GM12878 (cell line): ENCODE measurements around the gene SSBP1.

ENCODE experiments used
- CREB1 ChIP-seq: IDR thresholded peaks from 2 replicates; pipeline ENCODE4 v1.6.1; 2012; ENCODE audit warnings: low read depth, mild to moderate bottlenecking, inconsistent platforms
- CTCF ChIP-seq, 3 experiments: IDR thresholded peaks in 2 of 3; conservative IDR thresholded peaks in 1 of 3; 2 replicates each; pipeline ENCODE4 v1.5.1; 2011; ENCODE audit warnings: low read depth in 3 of 3, low read length in 3 of 3, mild to moderate bottlenecking in 3 of 3, control low read depth in 2 of 3, moderate library complexity in 2 of 3, inconsistent platforms in 1 of 3, mixed read lengths in 1 of 3; ENCODE audit not compliant: control insufficient read depth in 2 of 3, insufficient read depth in 1 of 3; ENCODE audit errors: extremely low read depth in 1 of 3
- EGR1 ChIP-seq, 2 experiments: IDR thresholded peaks; 1 replicate in 1 of 2; 2 replicates in 1 of 2; pipeline ENCODE4 v1.6.1; 2011 to 2012; ENCODE audit warnings: low read depth in 2 of 2, low read length in 2 of 2, borderline replicate concordance in 1 of 2, mild to moderate bottlenecking in 1 of 2, moderate library complexity in 1 of 2
- PBX3 ChIP-seq: IDR thresholded peaks from 2 replicates; pipeline ENCODE4 v1.6.1; 2011; ENCODE audit warnings: mild to moderate bottlenecking, low read depth, low read length, moderate library complexity; ENCODE audit not compliant: insufficient replicate concordance
- POLR2A ChIP-seq: IDR thresholded peaks from 2 replicates; pipeline ENCODE4 v1.6.1; 2011; ENCODE audit warnings: low read depth, mild to moderate bottlenecking, low read length
- POLR2AphosphoS5 ChIP-seq: IDR thresholded peaks from 2 replicates; pipeline ENCODE4 v1.6.1; 2011; ENCODE audit warnings: mild to moderate bottlenecking, low read length, inconsistent platforms
- POU2F2 ChIP-seq: IDR thresholded peaks from 3 replicates; pipeline ENCODE4 v1.6.1; 2011; ENCODE audit warnings: low read depth, mild to moderate bottlenecking, low read length, borderline replicate concordance
- RAD21 ChIP-seq: IDR thresholded peaks from 2 replicates; pipeline ENCODE4 v1.6.1; 2011; ENCODE audit warnings: mild to moderate bottlenecking, low read depth, low read length, moderate library complexity; ENCODE audit not compliant: insufficient read depth
- RB1 ChIP-seq: fragments of 450-650 bp; formaldehyde crosslinking; IDR thresholded peaks from 2 replicates; pipeline ENCODE4 v1.6.1; 2017; ENCODE audit warnings: mild to moderate bottlenecking, borderline replicate concordance
- REST ChIP-seq: IDR thresholded peaks from 2 replicates; pipeline ENCODE4 v1.6.1; 2012; ENCODE audit warnings: mild to moderate bottlenecking, low read depth, low read length
- RFX5 ChIP-seq: IDR thresholded peaks from 2 replicates; pipeline ENCODE4 v1.6.1; 2011; ENCODE audit warnings: low read depth, low read length, improper control_type of control experiment
- TF ChIP-seq, protein P1 (sequence below): IDR thresholded peaks from 2 replicates; pipeline ENCODE4 v1.6.1; 2012; ENCODE audit warnings: low read depth, low read length, improper control_type of control experiment

GRCh38 chr7:141738592-141739013, 445 bp downstream of the SSBP1 start:
- no peak for TF ChIP-seq EGR1 (IDR thresholded peaks at IDR 0.05; ENCODE audit: borderline replicate concordance in 1 of 2, low read depth in 2 of 2, low read length in 2 of 2)
- 0 out of 6 replicates have a peak, but pooled peaks of 1 of the 3 experiments have one; percentile 14 for TF ChIP-seq CTCF (IDR thresholded peaks at IDR 0.05 in 2 of 3, conservative IDR thresholded peaks at IDR 0.05 in 1 of 3; ENCODE audit: control insufficient read depth in 2 of 3, extremely low read depth in 1 of 3, insufficient read depth in 1 of 3, low read depth in 3 of 3, low read length in 3 of 3)
- TF ChIP-seq RB1 = no peak
- TF ChIP-seq POLR2AphosphoS5 = peak; percentile 2; the same call in 1 of the 2 replicates
- no peak for TF ChIP-seq PBX3
- TF ChIP-seq RAD21 = no peak
- no peak for TF ChIP-seq POLR2A
- no peak for TF ChIP-seq POU2F2
- no peak for TF ChIP-seq RFX5
- TF ChIP-seq, protein P1, sequence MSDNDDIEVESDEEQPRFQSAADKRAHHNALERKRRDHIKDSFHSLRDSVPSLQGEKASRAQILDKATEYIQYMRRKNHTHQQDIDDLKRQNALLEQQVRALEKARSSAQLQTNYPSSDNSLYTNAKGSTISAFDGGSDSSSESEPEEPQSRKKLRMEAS = no peak
- no peak for TF ChIP-seq CREB1
- TF ChIP-seq REST = no peak
